Fibroblast of lung (primary cell): ENCODE results near the gene OBSL1.

Experiments
- CTCF ChIP-seq, 2 donors: IDR thresholded peaks in 1 of 2; conservative IDR thresholded peaks in 1 of 2; 1 replicate in 1 of 2; 2 replicates in 1 of 2; pipeline ENCODE4 v1.5.1; 2011 to 2012; ENCODE audit warnings: low read length in 2 of 2, control low read depth in 1 of 2, inconsistent platforms in 1 of 2, low read depth in 1 of 2, mild to moderate bottlenecking in 1 of 2
- EZH2 ChIP-seq: IDR thresholded peaks from 2 replicates; pipeline ENCODE4 v1.5.1; 2012; ENCODE audit warnings: low read length, control low read depth, mild to moderate bottlenecking; ENCODE audit errors: missing control alignments

- TF ChIP-seq CTCF (conservative IDR thresholded peaks at IDR 0.05 in 1 of 2, IDR thresholded peaks at IDR 0.05 in 1 of 2; ENCODE audit: low read depth in 1 of 2, low read length in 2 of 2) (no peak), EZH2 (no peak)
These were observed 41.4 kb upstream of the OBSL1 start for GRCh38 chr2:219612577-219613286.
